Glomerular visceral epithelial cell (primary cell): Measurements from ENCODE around the gene C1GALT1.

Experiments used
- DNase-seq: peaks from one replicate; pipeline ENCODE4 v3.0.0-alpha.2; 2016; ENCODE audit errors: extremely low spot score

The C1GALT1 gene

DNA sequence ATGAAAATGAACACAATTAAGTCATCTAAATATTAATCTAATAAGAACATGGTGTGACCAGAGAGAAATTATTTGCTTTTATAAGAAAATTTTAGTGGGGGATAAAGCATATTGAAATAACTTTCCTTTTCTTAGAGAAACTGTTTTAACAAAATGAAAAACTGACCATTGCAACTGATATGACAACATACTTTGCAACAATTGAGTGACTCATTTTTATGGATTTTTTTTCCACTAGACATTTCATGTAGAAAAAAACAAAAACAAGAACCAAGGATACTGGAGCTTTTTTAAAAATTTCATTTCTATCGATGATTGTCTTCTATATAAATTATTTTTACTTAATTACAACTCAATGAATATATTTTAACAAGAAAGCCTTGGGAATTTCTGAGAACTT, 90.0 kb downstream of the C1GALT1 start:
- no peak for DNase-seq

DNA sequence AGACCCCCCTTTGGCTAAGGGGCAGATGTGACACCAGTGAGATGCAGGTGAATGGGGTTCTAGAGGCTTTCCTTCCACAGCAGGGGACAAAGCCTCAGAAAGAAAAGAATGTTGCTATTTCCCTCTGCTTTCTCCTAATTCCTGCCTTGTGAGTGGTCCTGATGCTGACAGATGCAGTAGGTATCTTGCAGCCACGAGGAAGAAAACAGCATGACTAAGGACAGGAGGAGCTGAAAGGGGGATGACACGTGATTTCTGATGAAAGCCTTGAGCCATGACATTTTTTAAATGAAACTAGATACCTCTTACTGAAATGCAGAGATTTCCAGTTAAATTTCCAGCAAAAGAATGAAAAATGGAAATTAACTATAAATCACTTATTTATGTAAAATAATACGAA, 92.4 kb downstream of the C1GALT1 start:
- no peak for DNase-seq

DNA sequence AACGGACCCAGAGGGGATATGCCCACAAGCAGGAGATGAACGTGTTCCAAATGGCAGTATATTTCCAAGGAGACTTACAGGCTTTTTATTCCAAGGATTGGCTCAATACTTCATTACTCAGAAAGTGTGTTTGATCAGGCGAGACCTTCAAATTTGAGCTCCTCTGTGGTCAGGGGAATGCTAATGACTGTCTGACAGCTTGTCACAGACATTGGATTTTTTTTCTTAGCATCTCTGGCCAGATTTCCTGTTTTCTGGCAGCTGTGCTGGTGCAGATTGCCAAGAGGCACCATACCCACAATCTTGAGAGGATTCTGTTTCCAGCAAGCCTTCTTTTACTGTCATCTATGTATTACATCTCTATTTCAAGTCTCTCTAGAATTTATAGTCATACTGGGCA, 93.8 kb downstream of the C1GALT1 start:
- DNase-seq: peak; percentile 64

DNA sequence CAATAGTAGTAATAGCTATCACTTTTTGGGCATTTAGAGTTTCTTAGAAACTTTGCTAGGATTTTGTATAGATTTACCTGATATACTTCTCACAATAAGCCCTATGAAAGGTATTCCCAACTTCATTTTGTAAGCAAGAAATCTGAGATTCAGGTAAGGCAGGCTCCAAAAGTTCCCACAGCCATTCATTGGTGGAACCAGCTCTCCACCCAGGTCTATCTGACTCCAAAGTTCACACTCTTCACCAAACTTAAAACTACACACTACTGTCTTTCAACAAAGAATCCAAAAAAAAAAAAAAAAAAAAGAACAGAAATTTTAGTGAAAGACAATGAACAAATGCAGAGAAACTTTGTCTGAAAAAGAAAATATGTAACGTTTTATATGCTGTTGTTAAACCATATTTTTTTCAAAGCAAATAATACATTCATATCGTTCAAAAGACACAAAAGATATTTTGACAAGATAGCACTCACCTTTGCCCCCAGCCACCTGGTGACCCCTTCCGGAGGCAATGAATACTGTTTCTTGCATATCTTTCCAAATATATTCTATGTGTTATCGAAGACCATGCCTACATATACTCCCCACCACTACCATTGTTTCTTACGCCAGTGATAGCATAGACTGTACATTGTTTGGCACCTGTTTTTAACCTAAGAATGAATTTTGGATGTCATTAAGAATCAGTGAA, 108.2 kb downstream of the C1GALT1 start:
- no peak for DNase-seq

DNA sequence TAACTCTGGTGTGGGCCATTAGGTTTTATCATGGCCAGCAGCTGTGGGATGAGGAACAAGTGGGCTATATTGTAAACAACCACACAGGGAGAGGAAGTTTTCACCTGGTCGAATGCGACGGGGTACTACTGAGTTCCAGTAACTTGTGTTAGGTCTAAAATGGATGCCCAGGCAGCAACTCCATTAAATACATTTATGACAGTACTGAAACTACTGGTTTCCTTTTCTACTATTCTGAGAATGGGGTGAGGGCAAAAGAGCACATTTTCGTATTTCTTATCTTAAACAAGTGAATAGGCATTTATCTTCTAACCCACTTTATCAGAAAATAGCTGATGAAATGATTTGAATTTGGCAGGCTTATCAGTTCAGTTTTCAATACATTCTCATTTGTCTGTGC, 109.7 kb downstream of the C1GALT1 start:
- no peak for DNase-seq

DNA sequence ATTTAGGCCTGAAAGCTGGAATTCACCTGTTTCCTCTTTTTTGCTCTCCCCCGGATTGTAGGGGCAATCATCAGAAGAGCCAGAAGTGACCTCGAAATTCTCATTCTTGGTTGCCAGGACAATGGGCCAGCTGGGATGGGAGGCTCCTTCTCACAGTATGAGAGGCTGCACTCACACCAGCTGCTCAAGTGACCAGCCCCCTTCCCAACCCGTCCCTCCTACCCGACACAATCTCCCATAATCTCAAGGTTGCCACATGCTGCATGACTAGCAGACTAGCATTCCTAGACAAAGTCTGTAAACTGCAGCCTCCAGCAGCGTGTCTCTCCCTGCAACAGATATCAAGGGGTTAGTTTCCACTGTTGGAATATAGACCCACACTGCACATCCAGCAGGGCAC, 110.3 kb downstream of the C1GALT1 start:
- no peak for DNase-seq

DNA sequence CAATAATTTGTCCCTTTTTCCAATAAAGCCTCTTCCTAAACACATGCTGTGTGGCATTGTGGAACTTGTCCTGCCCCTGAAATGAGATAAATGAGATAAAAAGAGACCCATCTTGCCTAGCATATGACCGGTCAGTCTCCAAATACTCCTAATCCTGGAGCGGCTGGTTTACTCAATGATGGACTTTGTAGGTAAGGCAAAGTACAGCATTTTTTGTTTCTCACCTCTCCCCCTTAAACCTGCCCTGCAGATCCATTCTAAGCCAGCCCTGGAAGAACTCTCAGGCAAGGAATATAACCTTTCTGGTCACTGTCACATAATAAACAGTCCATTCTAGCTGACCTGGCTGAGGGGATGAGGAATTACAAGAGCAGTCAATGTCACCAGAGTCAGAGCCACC, 110.7 kb downstream of the C1GALT1 start:
- no peak for DNase-seq

DNA sequence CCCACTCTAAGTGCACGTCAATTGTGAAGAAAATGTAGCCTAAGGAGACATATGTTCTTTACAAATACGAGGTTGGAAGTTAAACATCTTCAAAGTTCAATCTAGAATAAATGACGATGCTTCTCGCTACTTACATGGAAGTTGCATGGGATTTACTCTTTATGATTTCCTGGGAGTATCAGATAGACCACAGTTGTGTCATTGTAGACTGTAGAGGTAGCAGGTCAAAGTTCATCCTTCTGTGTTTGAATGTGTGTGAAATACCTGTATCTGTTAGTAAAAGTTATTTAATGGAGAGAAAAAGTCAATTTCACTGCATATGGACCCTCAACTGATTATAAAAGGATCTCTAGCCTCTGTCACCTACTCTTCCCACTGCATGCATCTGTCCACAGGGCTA, 112.6 kb downstream of the C1GALT1 start:
- DNase-seq: no peak
